Astrocyte (in vitro differentiated cells and primary cell): Measurements from ENCODE around the gene HES7. TPM values are rescaled to one million over a fixed set of nuclear protein-coding genes. Genes with fewer than 3 reads are reported as not detected.

Experiments used
- DNase-seq: peaks from one replicate; pipeline ENCODE4 v3.0.0-alpha.2; 2010; ENCODE audit warnings: low read depth
- FAIRE-seq: peaks from 2 replicates; lab custom pipeline; 2011; peaks lifted over from hg19 to GRCh38; lab: Jason Lieb, UNC
- H2AFZ ChIP-seq: 2 replicates; pipeline ENCODE4 v1.6.0; 2012; ENCODE audit warnings: low read depth, low read length, inconsistent platforms
- H3K27ac ChIP-seq: 2 replicates; pipeline ENCODE4 v1.5.1; 2011; ENCODE audit warnings: low read depth, low read length, inconsistent platforms
- H3K27me3 ChIP-seq: 2 replicates; pipeline ENCODE4 v1.6.0; 2011; ENCODE audit warnings: low read length, inconsistent platforms; ENCODE audit not compliant: insufficient read depth
- H3K36me3 ChIP-seq: 2 replicates; pipeline ENCODE4 v1.5.1; 2011; ENCODE audit warnings: low read length, inconsistent platforms; ENCODE audit not compliant: insufficient read depth
- H3K4me1 ChIP-seq: 2 replicates; pipeline ENCODE4 v1.5.1; 2011; ENCODE audit warnings: low read length, inconsistent platforms; ENCODE audit not compliant: insufficient read depth
- H3K4me2 ChIP-seq: 2 replicates; pipeline ENCODE4 v1.6.0; 2012; ENCODE audit warnings: low read length, inconsistent platforms
- H3K4me3 ChIP-seq: 2 replicates; pipeline ENCODE4 v1.5.1; 2011; ENCODE audit warnings: low read depth, mild to moderate bottlenecking, low read length, inconsistent platforms; ENCODE audit not compliant: insufficient read depth
- H3K79me2 ChIP-seq: 2 replicates; pipeline ENCODE4 v1.6.0; 2012; ENCODE audit warnings: mild to moderate bottlenecking, low read length, inconsistent platforms; ENCODE audit not compliant: insufficient read depth
- H3K9ac ChIP-seq: 2 replicates; pipeline ENCODE4 v1.6.0; 2012; ENCODE audit warnings: mild to moderate bottlenecking, low read length, inconsistent platforms
- H3K9me3 ChIP-seq: 2 replicates; pipeline ENCODE4 v1.5.1; 2012; ENCODE audit warnings: low read depth, mild to moderate bottlenecking, low read length, inconsistent platforms; ENCODE audit not compliant: insufficient read depth
- H4K20me1 ChIP-seq: 2 replicates; pipeline ENCODE4 v1.6.0; 2012; ENCODE audit warnings: low read length, inconsistent platforms; ENCODE audit not compliant: insufficient read depth
- H3K27ac Mint-ChIP-seq: one replicate; pipeline ENCODE4 v1.8.0; 2021; ENCODE audit warnings: mild to moderate bottlenecking, mixed read lengths; ENCODE audit not compliant: unreplicated experiment
- H3K27me3 Mint-ChIP-seq: one replicate; pipeline ENCODE4 v1.8.0; 2021; ENCODE audit warnings: low read depth, mixed read lengths; ENCODE audit not compliant: unreplicated experiment
- H3K36me3 Mint-ChIP-seq: one replicate; pipeline ENCODE4 v1.8.0; 2021; ENCODE audit warnings: low read depth, mixed read lengths; ENCODE audit not compliant: unreplicated experiment
- H3K4me1 Mint-ChIP-seq: one replicate; pipeline ENCODE4 v1.8.0; 2021; ENCODE audit warnings: low read depth, mixed read lengths; ENCODE audit not compliant: unreplicated experiment
- H3K4me3 Mint-ChIP-seq: one replicate; pipeline ENCODE4 v1.8.0; 2021; ENCODE audit warnings: mild to moderate bottlenecking, moderate library complexity, mixed read lengths; ENCODE audit not compliant: unreplicated experiment
- H3K9me3 Mint-ChIP-seq: one replicate; pipeline ENCODE4 v1.8.0; 2021; ENCODE audit warnings: mild to moderate bottlenecking, mixed read lengths; ENCODE audit not compliant: unreplicated experiment
- CTCF ChIP-seq: IDR thresholded peaks from 2 replicates; pipeline ENCODE4 v1.5.1; 2011; ENCODE audit warnings: low read depth, mild to moderate bottlenecking, inconsistent platforms, low read length, moderate library complexity; ENCODE audit not compliant: insufficient read depth
- EZH2 ChIP-seq: IDR thresholded peaks from 2 replicates; pipeline ENCODE4 v1.6.1; 2012; ENCODE audit warnings: mild to moderate bottlenecking, low read length, inconsistent platforms; ENCODE audit not compliant: insufficient read depth
- total RNA-seq: library from RNA; stranded (reverse); gene quantifications from 2 replicates; pipeline ENCODE4 v1.2.1, GENCODE V29; 2021

Gene HES7
- total RNA-seq, 1 donor from 2014 or later: 0.64 TPM

GRCh38 chr17:8153031-8153451 is 29.1 kb upstream of the HES7 start:
- peak overlapping the region; percentile 96 for H3K4me2 ChIP-seq
- DNase-seq: no peak
- Mint-ChIP-seq H3K4me3 (peak overlapping the region; percentile 24), H3K9me3 (no peaks in the 10 kb centered on the region), H3K4me1 (peaks cover 19% of the 10 kb centered on the region), H3K36me3 (peaks cover 7% of the 10 kb centered on the region), H3K27ac (no peak overlapping the region), H3K27me3 (no peaks in the 10 kb centered on the region)
- no peaks in the 10 kb centered on the region for H3K36me3 ChIP-seq
- H3K9ac ChIP-seq: peak overlapping the region; percentile 91
- H3K27me3 ChIP-seq: no peaks in the 10 kb centered on the region
- no peak for FAIRE-seq
- peaks cover 57% of the 10 kb centered on the region for H3K4me1 ChIP-seq
- H4K20me1 ChIP-seq: peaks cover 17% of the 10 kb centered on the region
- peak overlapping the region; percentile 99 for H3K27ac ChIP-seq
- peaks cover 4% of the 10 kb centered on the region for H3K79me2 ChIP-seq
- H3K9me3 ChIP-seq: no peaks in the 10 kb centered on the region
- TF ChIP-seq CTCF: no peak
- no peak for TF ChIP-seq EZH2
- no peak overlapping the region for H2AFZ ChIP-seq
- peak overlapping the region; percentile 73 for H3K4me3 ChIP-seq

- Histone ChIP-seq H3K79me2 (peaks cover 4% of the 10 kb centered on the region), H3K27me3 (no peaks in the 10 kb centered on the region), H3K4me3 (peak within 1 kb of the TSS; percentile 73), H3K4me2 (peak within 1 kb of the TSS; percentile 96), H4K20me1 (peaks cover 17% of the 10 kb centered on the region), H3K4me1 (peaks cover 57% of the 10 kb centered on the region), H3K36me3 (no peaks in the 10 kb centered on the region), H3K9ac (peak within 1 kb of the TSS; percentile 91), H3K9me3 (no peaks in the 10 kb centered on the region), H3K27ac (peak within 1 kb of the TSS; percentile 99), H2AFZ (peak within 1 kb of the TSS; percentile 65)
- DNase-seq (peak; percentile 86), FAIRE-seq (no peak)
- Mint-ChIP-seq H3K4me1 (peaks cover 19% of the 10 kb centered on the region), H3K27ac (peak within 1 kb of the TSS; percentile 96), H3K9me3 (no peaks in the 10 kb centered on the region), H3K36me3 (peaks cover 10% of the 10 kb centered on the region), H3K4me3 (peak within 1 kb of the TSS; percentile 97), H3K27me3 (no peaks in the 10 kb centered on the region)
- no peak for TF ChIP-seq CTCF
- no peak for TF ChIP-seq EZH2
Measured at GRCh38 chr17:8152112-8152775, 28.3 kb upstream of the HES7 start, which contains the start of gene PER1. PER1 (minus strand) TSS chr17:8152404; CDS start chr17:8150706, 1,698 bp downstream.

- Histone ChIP-seq H3K9me3 (no peaks in the 10 kb centered on the region), H3K79me2 (peaks cover 4% of the 10 kb centered on the region), H3K4me1 (peaks cover 52% of the 10 kb centered on the region), H3K36me3 (peaks cover 3% of the 10 kb centered on the region), H3K27ac (peak overlapping the region; percentile 99), H3K4me2 (peak overlapping the region; percentile 96), H4K20me1 (peaks cover 17% of the 10 kb centered on the region), H3K27me3 (no peaks in the 10 kb centered on the region), H3K4me3 (peak overlapping the region; percentile 73), H3K9ac (peak overlapping the region; percentile 91), H2AFZ (peak overlapping the region; percentile 65)
- H3K4me1 Mint-ChIP-seq: peaks cover 19% of the 10 kb centered on the region
- FAIRE-seq (no peak), DNase-seq (peak; percentile 65)
- peaks cover 2% of the 10 kb centered on the region for H3K9me3 Mint-ChIP-seq
- H3K27me3 Mint-ChIP-seq: no peaks in the 10 kb centered on the region
- TF ChIP-seq CTCF (no peak), EZH2 (no peak)
- peak overlapping the region; percentile 96 for H3K27ac Mint-ChIP-seq
- H3K4me3 Mint-ChIP-seq: peak overlapping the region; percentile 97
- peaks cover 14% of the 10 kb centered on the region for H3K36me3 Mint-ChIP-seq
Measured at GRCh38 chr17:8151641-8152111, 27.8 kb upstream of the HES7 start.
